SK-N-SH treated with all-trans-retinoic acid at 6 μM for 48 hours (cell line): ENCODE results near the gene IFTAP.

Experiments used
- ISL1 ChIP-seq: fragments of 250-450 bp; sonication (Bioruptor Pico); IDR thresholded peaks from 2 replicates; pipeline ENCODE4 v2.1.2; 2022; ENCODE audit warnings: mild to moderate bottlenecking, moderate library complexity
- ZC3H10 ChIP-seq: fragments of 250-450 bp; sonication (Bioruptor Pico); IDR thresholded peaks from 2 replicates; pipeline ENCODE4 v1.5.1; 2021; ENCODE audit warnings: mild to moderate bottlenecking, moderate library complexity
- TF ChIP-seq, protein P1 (sequence below): fragments of 250-450 bp; sonication (Bioruptor Pico); IDR thresholded peaks from 2 replicates; pipeline ENCODE4 v1.5.0; 2020; ENCODE audit warnings: mild to moderate bottlenecking, moderate library complexity

DNA sequence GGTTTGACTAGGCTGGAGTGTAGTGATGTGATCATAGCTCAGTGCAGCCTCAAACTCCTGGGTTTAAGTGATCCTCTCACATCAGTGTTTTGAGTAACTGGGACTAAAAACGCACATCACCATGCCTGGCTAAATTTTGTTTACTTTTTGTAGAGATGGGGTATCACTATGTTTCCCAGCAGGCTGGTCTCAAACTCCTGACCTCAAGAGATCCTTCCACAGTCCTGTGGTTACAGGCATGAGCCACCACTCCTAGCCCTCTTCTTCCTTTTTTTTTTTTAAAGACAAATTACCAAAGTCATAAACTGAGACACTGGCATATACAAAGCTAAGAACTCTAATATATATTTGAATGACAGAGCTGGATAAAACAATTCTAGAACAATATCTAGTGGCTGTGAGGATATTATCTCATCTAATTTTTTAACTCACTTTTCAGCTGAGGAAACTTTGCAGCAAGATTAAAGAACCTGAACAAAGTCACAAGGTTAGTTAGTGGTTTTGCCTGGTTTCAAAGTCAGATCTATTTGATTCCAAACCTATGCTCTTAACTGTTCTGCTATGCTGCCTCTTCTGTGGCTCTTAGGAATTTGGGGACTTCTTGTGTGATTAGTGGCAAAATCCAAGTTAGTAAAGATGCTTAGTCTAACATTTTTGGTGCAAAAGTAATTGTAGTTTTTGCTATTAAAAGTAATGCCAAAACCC, 99.0 kb downstream of the IFTAP start:
- TF ChIP-seq, protein P1, sequence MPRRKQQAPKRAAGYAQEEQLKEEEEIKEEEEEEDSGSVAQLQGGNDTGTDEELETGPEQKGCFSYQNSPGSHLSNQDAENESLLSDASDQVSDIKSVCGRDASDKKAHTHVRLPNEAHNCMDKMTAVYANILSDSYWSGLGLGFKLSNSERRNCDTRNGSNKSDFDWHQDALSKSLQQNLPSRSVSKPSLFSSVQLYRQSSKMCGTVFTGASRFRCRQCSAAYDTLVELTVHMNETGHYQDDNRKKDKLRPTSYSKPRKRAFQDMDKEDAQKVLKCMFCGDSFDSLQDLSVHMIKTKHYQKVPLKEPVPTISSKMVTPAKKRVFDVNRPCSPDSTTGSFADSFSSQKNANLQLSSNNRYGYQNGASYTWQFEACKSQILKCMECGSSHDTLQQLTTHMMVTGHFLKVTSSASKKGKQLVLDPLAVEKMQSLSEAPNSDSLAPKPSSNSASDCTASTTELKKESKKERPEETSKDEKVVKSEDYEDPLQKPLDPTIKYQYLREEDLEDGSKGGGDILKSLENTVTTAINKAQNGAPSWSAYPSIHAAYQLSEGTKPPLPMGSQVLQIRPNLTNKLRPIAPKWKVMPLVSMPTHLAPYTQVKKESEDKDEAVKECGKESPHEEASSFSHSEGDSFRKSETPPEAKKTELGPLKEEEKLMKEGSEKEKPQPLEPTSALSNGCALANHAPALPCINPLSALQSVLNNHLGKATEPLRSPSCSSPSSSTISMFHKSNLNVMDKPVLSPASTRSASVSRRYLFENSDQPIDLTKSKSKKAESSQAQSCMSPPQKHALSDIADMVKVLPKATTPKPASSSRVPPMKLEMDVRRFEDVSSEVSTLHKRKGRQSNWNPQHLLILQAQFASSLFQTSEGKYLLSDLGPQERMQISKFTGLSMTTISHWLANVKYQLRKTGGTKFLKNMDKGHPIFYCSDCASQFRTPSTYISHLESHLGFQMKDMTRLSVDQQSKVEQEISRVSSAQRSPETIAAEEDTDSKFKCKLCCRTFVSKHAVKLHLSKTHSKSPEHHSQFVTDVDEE (CRISPR knock-in tag) = no peak
- no peak for TF ChIP-seq ZC3H10
- TF ChIP-seq ISL1 = no peak
